ENCODE data around the gene C4orf50. TPM values are rescaled to one million over a fixed set of nuclear protein-coding genes. Genes with fewer than 3 reads are reported as not detected.
"Not testable (repeated sequence)": the region's sequence is repeated elsewhere in the genome, so short reads cannot be mapped to it uniquely, and the experiment has no call there.

Gene C4orf50
- total and polyA plus RNA-seq, 2 donors: 0.14 to 0.66 TPM

- Histone ChIP-seq H3K27ac (ENCODE audit: low read depth in 1 of 2, low read length in 1 of 2) (no peak overlapping the region), H3K27me3 (ENCODE audit: control insufficient read depth in 2 of 2, insufficient read depth in 1 of 2, low read length in 1 of 2) (peaks cover 0 to 3% of the 10 kb centered on the region in 2 donors), H3K4me3 (ENCODE audit: low read length in 2 of 2) (no peak overlapping the region), H3K9me3 (ENCODE audit: control insufficient read depth in 2 of 2, insufficient read depth in 1 of 2, low read length in 1 of 2) (no peaks in the 10 kb centered on the region), H3K36me3 (ENCODE audit: control insufficient read depth in 2 of 2, insufficient read depth in 2 of 2, low read length in 1 of 2) (no peaks in the 10 kb centered on the region), H3K4me1 (ENCODE audit: control insufficient read depth in 2 of 2, insufficient read depth in 2 of 2, low read length in 2 of 2) (peaks cover 0 to 3% of the 10 kb centered on the region in 2 donors)
- WGBS: 91% methylated on average over 11 of the region's 11 CpGs
- DNase-seq (ENCODE audit: low read depth in 6 of 9, low spot score in 9 of 9): no peak
Measured at GRCh38 chr4:5954056-5954760, 64.0 kb downstream of the C4orf50 start.

GRCh38 chr4:5952975-5953951 is 65.0 kb downstream of the C4orf50 start:
- no peaks in the 10 kb centered on the region for H3K36me3 ChIP-seq (ENCODE audit: control insufficient read depth in 2 of 2, insufficient read depth in 2 of 2, low read length in 1 of 2)
- H3K27me3 ChIP-seq (ENCODE audit: control insufficient read depth in 2 of 2, insufficient read depth in 1 of 2, low read length in 1 of 2): peaks cover 0 to 3% of the 10 kb centered on the region in 2 donors
- H3K4me1 ChIP-seq (ENCODE audit: control insufficient read depth in 2 of 2, insufficient read depth in 2 of 2, low read length in 2 of 2): peaks cover 0 to 3% of the 10 kb centered on the region in 2 donors
- H3K9me3 ChIP-seq (ENCODE audit: control insufficient read depth in 2 of 2, insufficient read depth in 1 of 2, low read length in 1 of 2): no peaks in the 10 kb centered on the region
- H3K4me3 ChIP-seq (ENCODE audit: low read length in 2 of 2): no peak overlapping the region
- DNase-seq (ENCODE audit: low read depth in 6 of 9, low spot score in 9 of 9): no peak
- H3K27ac ChIP-seq (ENCODE audit: low read depth in 1 of 2, low read length in 1 of 2): no peak overlapping the region
- 84% methylated on average over 13 of the region's 13 CpGs for WGBS

GRCh38 chr4:5952286-5952974 is 65.8 kb downstream of the C4orf50 start:
- Histone ChIP-seq H3K27ac (ENCODE audit: low read depth in 1 of 2, low read length in 1 of 2) (no peak overlapping the region), H3K4me3 (ENCODE audit: low read length in 2 of 2) (no peak overlapping the region), H3K9me3 (ENCODE audit: control insufficient read depth in 2 of 2, insufficient read depth in 1 of 2, low read length in 1 of 2) (peaks cover 0 to 2% of the 10 kb centered on the region in 2 donors), H3K27me3 (ENCODE audit: control insufficient read depth in 2 of 2, insufficient read depth in 1 of 2, low read length in 1 of 2) (peaks cover 0 to 3% of the 10 kb centered on the region in 2 donors), H3K4me1 (ENCODE audit: control insufficient read depth in 2 of 2, insufficient read depth in 2 of 2, low read length in 2 of 2) (peaks cover 0 to 3% of the 10 kb centered on the region in 2 donors), H3K36me3 (ENCODE audit: control insufficient read depth in 2 of 2, insufficient read depth in 2 of 2, low read length in 1 of 2) (no peaks in the 10 kb centered on the region)
- no peak for DNase-seq (ENCODE audit: low read depth in 6 of 9, low spot score in 9 of 9)
- 81% methylated on average over 22 of the region's 22 CpGs for WGBS

GRCh38 chr4:5946653-5947052 is 71.6 kb downstream of the C4orf50 start:
- H3K27me3 ChIP-seq (ENCODE audit: control insufficient read depth in 2 of 2, insufficient read depth in 1 of 2, low read length in 1 of 2); H3K4me1 ChIP-seq (ENCODE audit: control insufficient read depth in 2 of 2, insufficient read depth in 2 of 2, low read length in 2 of 2); H3K4me3 ChIP-seq (ENCODE audit: low read length in 2 of 2); H3K9me3 ChIP-seq (ENCODE audit: control insufficient read depth in 2 of 2, insufficient read depth in 1 of 2, low read length in 1 of 2); H3K36me3 ChIP-seq (ENCODE audit: control insufficient read depth in 2 of 2, insufficient read depth in 2 of 2, low read length in 1 of 2); H3K27ac ChIP-seq (ENCODE audit: low read depth in 1 of 2, low read length in 1 of 2); DNase-seq (ENCODE audit: low read depth in 6 of 9, low spot score in 9 of 9): not testable (repeated sequence)
- WGBS: 85% methylated on average over 6 of the region's 6 CpGs

GRCh38 chr4:5945936-5946335 is 72.3 kb downstream of the C4orf50 start:
- H3K36me3 ChIP-seq (ENCODE audit: control insufficient read depth in 2 of 2, insufficient read depth in 2 of 2, low read length in 1 of 2): no peaks in the 10 kb centered on the region
- H3K4me1 ChIP-seq (ENCODE audit: control insufficient read depth in 2 of 2, insufficient read depth in 2 of 2, low read length in 2 of 2): no peaks in the 10 kb centered on the region
- no peak overlapping the region for H3K27ac ChIP-seq (ENCODE audit: low read depth in 1 of 2, low read length in 1 of 2)
- no peak overlapping the region for H3K4me3 ChIP-seq (ENCODE audit: low read length in 2 of 2)
- H3K9me3 ChIP-seq (ENCODE audit: control insufficient read depth in 2 of 2, insufficient read depth in 1 of 2, low read length in 1 of 2): peaks cover 0 to 4% of the 10 kb centered on the region in 2 donors
- no peaks in the 10 kb centered on the region for H3K27me3 ChIP-seq (ENCODE audit: control insufficient read depth in 2 of 2, insufficient read depth in 1 of 2, low read length in 1 of 2)
- WGBS: 96% methylated on average over 6 of the region's 6 CpGs
- no peak for DNase-seq (ENCODE audit: low read depth in 6 of 9, low spot score in 9 of 9)

- no peak for DNase-seq (ENCODE audit: low read depth in 6 of 9, low spot score in 9 of 9)
- Histone ChIP-seq H3K4me3 (ENCODE audit: low read length in 2 of 2) (no peak overlapping the region), H3K36me3 (ENCODE audit: control insufficient read depth in 2 of 2, insufficient read depth in 2 of 2, low read length in 1 of 2) (no peaks in the 10 kb centered on the region), H3K9me3 (ENCODE audit: control insufficient read depth in 2 of 2, insufficient read depth in 1 of 2, low read length in 1 of 2) (peaks cover 0 to 4% of the 10 kb centered on the region in 2 donors), H3K27ac (ENCODE audit: low read depth in 1 of 2, low read length in 1 of 2) (no peak overlapping the region), H3K4me1 (ENCODE audit: control insufficient read depth in 2 of 2, insufficient read depth in 2 of 2, low read length in 2 of 2) (no peaks in the 10 kb centered on the region), H3K27me3 (ENCODE audit: control insufficient read depth in 2 of 2, insufficient read depth in 1 of 2, low read length in 1 of 2) (no peaks in the 10 kb centered on the region)
- 91% methylated on average over 11 of the region's 11 CpGs for WGBS
Measured at GRCh38 chr4:5945171-5945570, 73.1 kb downstream of the C4orf50 start.

- H3K27ac ChIP-seq (ENCODE audit: low read depth in 1 of 2, low read length in 1 of 2): no peak overlapping the region
- WGBS: 15% methylated on average over 6 of the region's 6 CpGs
- no peaks in the 10 kb centered on the region for H3K4me1 ChIP-seq (ENCODE audit: control insufficient read depth in 2 of 2, insufficient read depth in 2 of 2, low read length in 2 of 2)
- peaks cover 0 to 4% of the 10 kb centered on the region in 2 donors for H3K9me3 ChIP-seq (ENCODE audit: control insufficient read depth in 2 of 2, insufficient read depth in 1 of 2, low read length in 1 of 2)
- no peak overlapping the region for H3K4me3 ChIP-seq (ENCODE audit: low read length in 2 of 2)
- H3K36me3 ChIP-seq (ENCODE audit: control insufficient read depth in 2 of 2, insufficient read depth in 2 of 2, low read length in 1 of 2): no peaks in the 10 kb centered on the region
- no peaks in the 10 kb centered on the region for H3K27me3 ChIP-seq (ENCODE audit: control insufficient read depth in 2 of 2, insufficient read depth in 1 of 2, low read length in 1 of 2)
- no peak for DNase-seq (ENCODE audit: low read depth in 6 of 9, low spot score in 9 of 9)
Measured at GRCh38 chr4:5943561-5943960, 74.7 kb downstream of the C4orf50 start.

- no peak overlapping the region for H3K27ac ChIP-seq (ENCODE audit: low read depth in 1 of 2, low read length in 1 of 2)
- WGBS: 65% methylated on average over 9 of the region's 9 CpGs
- no peaks in the 10 kb centered on the region for H3K4me1 ChIP-seq (ENCODE audit: control insufficient read depth in 2 of 2, insufficient read depth in 2 of 2, low read length in 2 of 2)
- H3K27me3 ChIP-seq (ENCODE audit: control insufficient read depth in 2 of 2, insufficient read depth in 1 of 2, low read length in 1 of 2): no peaks in the 10 kb centered on the region
- H3K36me3 ChIP-seq (ENCODE audit: control insufficient read depth in 2 of 2, insufficient read depth in 2 of 2, low read length in 1 of 2): no peaks in the 10 kb centered on the region
- no peak overlapping the region for H3K4me3 ChIP-seq (ENCODE audit: low read length in 2 of 2)
- peaks cover 0 to 4% of the 10 kb centered on the region in 2 donors for H3K9me3 ChIP-seq (ENCODE audit: control insufficient read depth in 2 of 2, insufficient read depth in 1 of 2, low read length in 1 of 2)
- no peak for DNase-seq (ENCODE audit: low read depth in 6 of 9, low spot score in 9 of 9)
Measured at GRCh38 chr4:5942947-5943346, 75.3 kb downstream of the C4orf50 start.
